GM23248 (cell line): ENCODE data around the gene SLC44A5.

ENCODE experiments used
- EZH2 ChIP-seq: fragments of 200-600 bp; sonication (generic); IDR thresholded peaks from 2 replicates; pipeline ENCODE4 v1.6.1; 2018; ENCODE audit warnings: antibody characterized with exemption, mild to moderate bottlenecking; ENCODE audit not compliant: insufficient read depth, poor library complexity, severe bottlenecking
- EZH2phosphoT487 ChIP-seq: fragments of 200-600 bp; sonication (generic); IDR thresholded peaks from 2 replicates; pipeline ENCODE4 v1.6.1; 2018; ENCODE audit warnings: antibody characterized with exemption, moderate library complexity, mild to moderate bottlenecking, low read depth; ENCODE audit not compliant: insufficient read depth

GRCh38 chr1:75265792-75266191, 345.1 kb downstream of the SLC44A5 start:
- TF ChIP-seq EZH2phosphoT487 (no peak), EZH2 (no peak)
